NCI-H510A treated with DMSO at 0.1 percent for 48 hours (cell line): Measurements from ENCODE around the gene BTBD19.
"Not testable (repeated sequence)": the region's sequence is repeated elsewhere in the genome, so short reads cannot be mapped to it uniquely, and the experiment has no call there.

Source experiments
- DNase-seq: peaks from one replicate; lab custom pipeline; 2025; lab: John Stamatoyannopoulos, UW

BTBD19 gene

DNA sequence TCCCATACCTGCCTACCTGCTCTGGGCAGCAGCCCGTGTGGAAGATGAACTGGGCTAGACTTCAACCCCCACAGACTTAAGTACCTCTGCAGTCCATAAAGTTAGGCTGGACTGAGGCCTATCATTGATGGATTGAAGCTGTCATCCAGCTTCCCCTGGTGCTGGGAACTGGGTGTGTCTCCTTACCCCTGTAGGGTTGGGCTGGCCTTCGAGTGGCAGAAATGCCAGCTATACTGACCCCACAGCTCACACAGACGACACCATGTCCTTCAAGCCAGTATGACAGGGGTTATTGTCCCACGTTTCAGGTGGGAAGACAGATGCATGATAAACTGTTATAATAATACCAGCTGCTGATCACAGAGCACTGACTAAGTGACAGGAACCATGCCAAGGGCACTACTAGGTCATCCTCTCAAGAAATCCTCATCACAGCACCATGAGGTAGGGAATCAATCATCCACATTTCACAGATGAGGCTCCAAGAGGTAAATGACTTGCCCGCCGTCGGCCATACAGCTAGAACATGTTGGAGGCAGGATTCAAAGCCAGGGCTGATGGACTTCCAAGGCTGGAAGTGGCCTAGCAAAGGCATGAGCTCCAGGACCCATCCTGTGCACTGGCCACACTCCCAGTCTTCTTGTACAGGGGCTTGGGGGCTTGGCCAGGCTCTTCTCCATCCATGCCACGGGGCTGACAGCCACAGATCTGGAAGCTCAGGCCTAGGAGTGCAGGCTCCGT, 20.0 kb upstream of the BTBD19 start, which contains the start of gene BEST4:
Gene BEST4 (minus strand): TSS at position 51 of the 741 bp plus-strand sequence. CDS start 465 bp downstream, outside the sequence.
- no peak for DNase-seq

DNA sequence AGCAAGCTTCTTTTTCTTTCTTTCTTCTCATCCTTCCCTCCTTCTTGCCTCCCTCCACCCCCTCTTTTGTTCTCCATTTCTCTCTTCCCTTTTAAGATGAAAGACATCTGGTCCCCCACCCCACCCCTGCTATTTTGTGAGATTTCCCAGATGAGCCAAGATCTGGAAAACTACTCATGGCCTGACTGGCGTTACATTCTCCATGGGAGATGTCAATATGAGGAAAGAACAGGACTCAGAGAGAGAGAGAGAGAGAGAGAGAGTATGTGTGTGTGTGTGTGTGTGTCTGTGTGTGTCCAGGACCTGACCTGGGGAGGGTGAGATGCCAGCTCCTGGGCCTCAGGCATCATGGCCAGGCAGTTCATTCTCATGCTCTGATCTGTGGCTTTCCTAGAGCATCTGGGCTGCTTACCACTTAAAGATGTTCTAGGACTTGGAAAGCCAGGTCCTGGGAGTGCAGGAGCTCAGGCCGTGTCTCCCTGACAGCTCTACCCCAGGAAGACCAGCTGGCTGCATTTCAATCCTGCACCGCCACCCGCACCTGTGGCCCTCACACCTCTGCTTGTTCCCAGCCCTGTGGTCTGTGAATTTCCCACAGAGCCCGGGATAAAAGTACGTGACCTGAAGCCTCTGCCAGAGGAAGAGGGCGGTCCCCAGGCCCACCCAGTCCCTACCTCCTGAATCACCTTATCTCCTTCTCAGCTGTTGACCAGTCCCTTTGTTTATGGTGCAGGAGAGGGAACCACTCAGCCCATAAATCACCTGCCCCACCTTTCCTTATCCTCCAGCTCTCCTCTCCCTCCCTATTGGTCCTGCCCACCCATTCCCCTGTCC, 17.1 kb upstream of the BTBD19 start:
- DNase-seq, result no peak

DNA sequence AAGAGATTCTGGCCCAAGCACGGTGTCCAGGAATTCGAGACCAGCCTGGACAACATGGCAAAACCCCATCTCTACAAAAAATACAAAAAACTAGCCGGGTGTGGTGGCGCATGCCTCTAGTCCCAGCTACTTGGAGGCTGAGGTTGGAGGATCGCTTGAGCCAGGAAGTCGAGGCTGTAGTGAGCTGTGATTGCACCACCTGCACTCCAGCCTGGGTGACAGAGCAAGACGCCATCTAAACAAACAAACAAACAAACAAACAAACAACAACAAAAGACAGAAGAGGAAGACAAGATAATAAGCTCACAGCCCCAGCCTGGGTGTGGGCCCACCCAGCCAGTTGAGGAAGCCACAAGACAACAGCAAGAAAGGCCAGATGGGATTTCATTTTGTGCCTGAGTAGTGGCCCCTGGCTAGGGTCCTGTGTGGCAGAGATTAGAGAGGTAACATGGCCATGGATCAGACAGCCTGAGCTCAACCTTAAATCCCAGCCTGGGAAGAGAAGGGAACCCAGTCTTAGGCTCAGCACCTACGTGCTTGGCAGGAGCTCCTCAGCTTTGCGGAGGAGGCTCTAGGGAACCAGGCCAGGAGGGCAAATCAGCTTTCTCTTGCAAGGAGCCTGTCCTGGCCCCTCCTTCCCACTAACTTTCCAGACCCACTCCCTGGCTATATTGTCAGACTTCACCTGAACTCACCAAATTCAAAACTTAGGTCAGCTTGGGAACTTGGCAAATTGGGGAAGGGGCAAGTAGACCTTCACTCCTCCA, 15.4 kb upstream of the BTBD19 start:
- no peak for DNase-seq

DNA sequence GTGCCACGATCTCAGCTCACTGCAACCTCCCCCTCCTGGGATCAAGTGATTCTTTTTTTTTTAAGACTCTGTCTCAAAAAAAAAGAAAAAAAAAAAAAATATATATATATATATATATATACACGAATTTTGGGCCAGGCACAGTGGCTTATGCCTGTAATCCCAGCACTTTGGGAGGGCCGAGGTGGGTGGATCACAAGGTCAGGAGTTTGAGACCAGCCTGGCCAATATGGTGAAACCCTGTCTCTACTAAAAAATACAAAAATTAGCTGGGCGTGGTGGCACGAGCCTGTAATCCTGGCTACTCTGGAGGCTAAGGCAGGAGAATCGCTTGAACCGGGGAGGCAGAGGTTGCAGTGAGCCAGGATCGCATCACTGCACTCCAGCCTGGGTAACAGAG, 10.4 kb upstream of the BTBD19 start:
- DNase-seq, result not testable (repeated sequence)

DNA sequence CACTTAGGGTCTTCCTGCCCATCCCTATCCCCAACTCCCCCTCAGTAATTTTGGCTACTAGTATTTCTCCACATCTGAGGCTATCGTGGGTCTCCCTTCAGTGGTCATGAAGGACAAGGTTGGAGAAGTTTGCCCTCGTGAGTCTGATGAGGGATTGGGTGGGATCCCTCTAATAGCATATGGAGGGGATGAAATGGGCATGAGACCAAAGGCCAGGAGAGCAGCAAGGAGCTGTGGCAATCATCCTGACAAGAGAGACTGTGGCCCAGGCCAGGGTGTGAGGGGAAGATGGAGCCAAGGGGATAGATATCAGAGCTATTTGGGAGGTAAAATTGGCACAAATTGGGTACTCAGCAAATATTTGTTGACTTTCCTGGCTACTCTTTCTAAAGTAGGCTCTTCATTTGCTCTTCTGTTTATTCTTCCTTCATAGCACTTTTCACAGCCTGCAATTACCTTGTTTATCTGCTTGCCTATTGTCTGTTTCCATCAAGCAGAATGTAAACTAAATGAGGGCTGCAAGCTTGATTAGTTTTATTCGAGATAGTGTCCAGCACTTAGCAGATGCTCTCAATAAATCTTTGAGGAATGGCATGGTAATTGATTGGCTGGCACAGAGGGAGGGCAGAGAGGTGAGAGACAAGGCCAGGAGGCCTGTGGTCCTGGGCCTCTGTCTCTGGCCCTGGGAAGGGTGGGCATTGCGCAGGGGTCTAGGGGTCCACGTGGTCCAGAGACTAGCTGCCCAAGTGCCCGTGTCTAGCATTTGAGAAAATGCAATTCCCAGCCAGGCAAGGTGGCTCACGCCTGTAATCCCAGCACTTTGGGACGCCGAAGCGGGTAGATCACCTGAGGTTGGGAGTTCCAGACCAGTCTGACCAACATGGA, 9.6 kb upstream of the BTBD19 start:
- peak; percentile 62 for DNase-seq

DNA sequence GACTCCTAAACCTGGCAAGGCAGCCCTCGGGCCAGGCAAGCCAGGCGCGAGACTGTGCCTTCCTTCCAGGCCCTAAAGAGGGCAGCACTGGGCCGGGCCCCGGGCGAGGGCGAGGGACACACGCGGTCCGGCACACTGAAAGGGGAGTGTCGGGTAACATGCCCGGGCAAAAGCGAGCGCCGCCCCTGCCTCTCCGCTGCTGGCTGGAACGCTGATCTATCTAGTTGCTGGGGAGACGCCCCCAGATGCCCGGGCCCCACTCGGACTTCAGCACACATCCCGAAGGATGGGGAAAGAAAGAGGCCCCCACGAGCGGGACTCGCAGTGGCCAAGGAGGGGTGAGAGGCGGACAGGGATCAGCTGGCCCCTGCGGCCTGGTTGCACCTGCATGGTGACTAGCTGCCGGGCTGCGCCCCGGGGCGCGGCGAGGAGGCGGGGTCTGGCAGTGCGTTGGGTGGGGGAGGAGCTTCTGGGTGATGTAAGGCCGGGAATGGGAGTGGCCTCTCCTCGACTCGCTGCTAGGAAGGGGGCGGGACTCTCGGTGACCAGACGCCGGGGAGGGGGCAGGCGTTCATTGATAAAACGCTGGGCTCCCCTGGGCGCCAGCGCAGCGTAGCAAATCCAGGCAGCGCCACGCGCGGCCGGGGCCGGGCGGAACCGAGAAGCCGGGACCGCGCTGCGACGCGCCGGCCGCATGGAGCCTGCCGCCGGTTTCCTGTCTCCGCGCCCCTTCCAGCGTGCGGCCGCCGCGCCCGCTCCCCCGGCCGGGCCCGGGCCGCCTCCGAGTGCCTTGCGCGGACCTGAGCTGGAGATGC, 8.3 kb upstream of the BTBD19 start, which contains the start of gene PLK3:
Gene PLK3 (plus strand): TSS at position 608 of the 815 bp plus-strand sequence. CDS start 87 bp downstream, at position 695.
- peak; percentile 98 for DNase-seq

DNA sequence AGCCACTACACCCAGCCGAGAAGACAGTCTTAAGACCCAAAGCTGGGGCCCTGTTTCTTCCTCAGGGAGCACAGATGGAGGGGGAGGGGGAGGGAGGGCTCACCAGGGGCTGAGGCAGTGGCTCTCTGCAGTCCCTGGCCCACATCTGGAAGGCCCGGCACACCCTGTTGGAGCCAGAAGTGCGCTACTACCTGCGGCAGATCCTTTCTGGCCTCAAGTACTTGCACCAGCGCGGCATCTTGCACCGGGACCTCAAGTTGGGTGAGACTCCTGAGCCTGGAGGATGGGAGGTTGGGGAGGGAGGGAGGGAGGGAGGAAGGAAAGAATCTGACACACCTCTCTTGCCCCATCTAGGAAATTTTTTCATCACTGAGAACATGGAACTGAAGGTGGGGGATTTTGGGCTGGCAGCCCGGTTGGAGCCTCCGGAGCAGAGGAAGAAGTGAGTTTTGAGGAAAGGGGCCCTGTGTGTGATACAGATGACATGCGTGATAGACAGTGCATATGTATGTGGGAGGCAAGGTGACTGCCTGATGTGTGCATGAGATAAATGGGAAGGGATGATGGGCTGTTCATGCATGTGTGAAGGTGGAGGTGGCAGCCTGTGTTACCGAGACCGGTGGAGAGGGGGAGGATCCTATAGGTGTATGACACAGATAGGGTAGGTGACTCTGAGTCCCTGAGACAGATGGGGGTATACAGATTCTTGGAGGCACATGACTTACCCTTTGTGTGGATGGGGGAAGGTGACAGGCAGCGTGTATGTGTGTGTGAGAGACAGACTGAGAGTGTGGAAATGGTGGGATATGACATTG, 6.6 kb upstream of the BTBD19 start:
- no peak for DNase-seq

DNA sequence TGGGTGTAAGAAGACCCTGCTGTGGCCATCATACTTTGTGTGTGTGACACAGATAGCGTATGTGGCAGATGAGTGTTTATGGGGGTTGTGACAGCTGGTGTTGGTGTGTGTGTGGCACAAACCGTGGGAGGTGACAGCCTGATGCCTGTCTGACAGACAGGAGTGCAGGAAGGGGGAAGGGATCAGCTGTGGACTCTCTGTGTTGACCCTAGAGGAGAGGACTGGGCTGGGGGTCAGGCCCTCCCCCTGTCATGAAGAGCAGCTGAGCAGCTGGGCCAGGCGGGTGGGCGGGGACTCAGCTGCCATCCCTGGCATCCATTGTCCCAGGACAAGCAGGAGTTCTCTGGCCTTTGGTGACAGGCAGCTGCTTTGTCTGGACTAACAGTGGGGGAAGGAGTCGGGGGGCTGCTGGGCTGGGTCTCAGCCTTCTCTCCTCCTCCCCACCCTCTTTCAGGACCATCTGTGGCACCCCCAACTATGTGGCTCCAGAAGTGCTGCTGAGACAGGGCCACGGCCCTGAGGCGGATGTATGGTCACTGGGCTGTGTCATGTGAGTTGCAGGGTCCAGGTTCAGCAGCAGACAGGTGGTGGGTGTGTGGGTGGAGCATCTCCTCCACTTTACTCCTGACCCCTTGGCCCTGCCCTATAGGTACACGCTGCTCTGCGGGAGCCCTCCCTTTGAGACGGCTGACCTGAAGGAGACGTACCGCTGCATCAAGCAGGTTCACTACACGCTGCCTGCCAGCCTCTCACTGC, 5.8 kb upstream of the BTBD19 start:
- DNase-seq, result no peak

DNA sequence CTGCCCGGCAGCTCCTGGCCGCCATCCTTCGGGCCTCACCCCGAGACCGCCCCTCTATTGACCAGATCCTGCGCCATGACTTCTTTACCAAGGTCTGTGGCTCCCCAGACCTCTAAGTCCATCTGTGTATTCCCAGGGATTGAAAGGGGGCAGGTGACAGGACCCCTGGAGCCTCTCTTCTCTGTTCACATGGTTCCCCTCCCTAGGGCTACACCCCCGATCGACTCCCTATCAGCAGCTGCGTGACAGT, 5.3 kb upstream of the BTBD19 start:
- DNase-seq, result no peak

DNA sequence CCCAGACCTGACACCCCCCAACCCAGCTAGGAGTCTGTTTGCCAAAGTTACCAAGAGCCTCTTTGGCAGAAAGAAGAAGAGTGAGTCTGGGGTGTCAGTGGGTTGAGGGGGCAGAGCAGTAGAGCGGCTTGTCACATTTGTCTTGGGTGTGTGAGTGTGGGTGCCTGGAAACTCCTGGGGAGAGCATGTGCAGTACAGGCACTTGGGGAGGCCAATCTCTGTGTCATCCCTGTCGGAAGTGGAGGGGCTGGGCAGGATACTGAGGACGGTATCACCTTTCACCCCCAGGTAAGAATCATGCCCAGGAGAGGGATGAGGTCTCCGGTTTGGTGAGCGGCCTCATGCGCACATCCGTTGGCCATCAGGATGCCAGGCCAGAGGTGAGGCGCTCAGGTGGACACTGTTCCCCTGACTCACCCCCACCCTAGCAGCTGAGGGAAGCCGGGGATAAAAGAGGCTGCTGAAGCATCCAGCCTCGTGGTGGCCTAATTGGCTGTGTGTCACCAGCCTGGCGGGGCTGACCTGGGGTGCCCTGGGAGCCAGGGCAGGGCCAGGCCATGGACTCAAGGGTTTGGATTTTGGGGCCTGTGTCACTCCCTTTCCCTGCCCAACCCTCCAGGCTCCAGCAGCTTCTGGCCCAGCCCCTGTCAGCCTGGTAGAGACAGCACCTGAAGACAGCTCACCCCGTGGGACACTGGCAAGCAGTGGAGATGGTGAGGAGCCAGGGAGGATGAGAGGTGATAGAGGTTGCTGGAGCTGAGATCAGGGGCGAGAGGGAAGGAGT, 4.8 kb upstream of the BTBD19 start:
- no peak for DNase-seq

DNA sequence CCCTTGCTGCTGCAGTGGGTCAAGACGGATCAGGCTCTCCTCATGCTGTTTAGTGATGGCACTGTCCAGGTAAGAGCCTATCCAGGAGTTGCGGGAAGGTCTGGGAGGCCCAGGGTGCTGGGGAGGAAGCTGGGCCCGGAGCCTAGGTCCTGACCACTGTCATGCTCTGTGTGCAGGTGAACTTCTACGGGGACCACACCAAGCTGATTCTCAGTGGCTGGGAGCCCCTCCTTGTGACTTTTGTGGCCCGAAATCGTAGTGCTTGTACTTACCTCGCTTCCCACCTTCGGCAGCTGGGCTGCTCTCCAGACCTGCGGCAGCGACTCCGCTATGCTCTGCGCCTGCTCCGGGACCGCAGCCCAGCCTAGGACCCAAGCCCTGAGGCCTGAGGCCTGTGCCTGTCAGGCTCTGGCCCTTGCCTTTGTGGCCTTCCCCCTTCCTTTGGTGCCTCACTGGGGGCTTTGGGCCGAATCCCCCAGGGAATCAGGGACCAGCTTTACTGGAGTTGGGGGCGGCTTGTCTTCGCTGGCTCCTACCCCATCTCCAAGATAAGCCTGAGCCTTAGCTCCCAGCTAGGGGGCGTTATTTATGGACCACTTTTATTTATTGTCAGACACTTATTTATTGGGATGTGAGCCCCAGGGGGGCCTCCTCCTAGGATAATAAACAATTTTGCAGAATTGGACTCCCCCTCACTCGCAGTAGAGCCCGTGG, 2.9 kb upstream of the BTBD19 start:
- no peak for DNase-seq

DNA sequence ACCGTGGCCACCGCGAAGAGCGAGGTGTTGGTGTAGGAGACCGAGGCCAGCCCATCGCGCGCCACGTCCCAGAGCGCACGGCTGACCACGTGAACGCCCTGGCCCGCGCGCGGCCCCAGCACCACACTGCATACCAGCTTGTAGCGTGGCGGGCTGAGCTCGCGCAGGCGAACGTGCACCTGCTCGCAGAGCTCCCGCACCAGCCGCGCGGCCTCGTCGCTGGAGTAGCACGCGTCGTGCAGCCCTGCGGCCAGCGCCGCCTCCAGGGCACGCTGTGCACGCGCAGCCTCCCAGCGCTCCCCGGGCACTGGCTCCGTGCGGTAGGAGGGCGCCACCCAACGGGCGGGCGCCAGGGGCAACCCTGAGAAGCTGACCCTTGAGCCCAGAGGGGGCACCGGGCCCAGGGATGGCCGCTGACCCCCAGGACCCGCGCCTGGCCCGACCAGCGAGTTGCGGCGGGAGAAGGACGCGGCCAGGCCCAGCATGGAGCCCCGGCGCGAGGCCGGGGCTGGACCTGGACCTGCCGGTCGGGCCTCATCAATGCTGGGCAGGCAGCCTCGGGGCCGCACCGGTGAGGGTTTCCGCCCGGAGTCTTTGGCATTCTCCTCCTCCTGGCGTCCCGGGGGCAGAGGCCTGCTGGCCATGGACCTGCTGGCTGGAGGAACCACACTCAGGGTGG, 2.2 kb upstream of the BTBD19 start:
- DNase-seq, result no peak

DNA sequence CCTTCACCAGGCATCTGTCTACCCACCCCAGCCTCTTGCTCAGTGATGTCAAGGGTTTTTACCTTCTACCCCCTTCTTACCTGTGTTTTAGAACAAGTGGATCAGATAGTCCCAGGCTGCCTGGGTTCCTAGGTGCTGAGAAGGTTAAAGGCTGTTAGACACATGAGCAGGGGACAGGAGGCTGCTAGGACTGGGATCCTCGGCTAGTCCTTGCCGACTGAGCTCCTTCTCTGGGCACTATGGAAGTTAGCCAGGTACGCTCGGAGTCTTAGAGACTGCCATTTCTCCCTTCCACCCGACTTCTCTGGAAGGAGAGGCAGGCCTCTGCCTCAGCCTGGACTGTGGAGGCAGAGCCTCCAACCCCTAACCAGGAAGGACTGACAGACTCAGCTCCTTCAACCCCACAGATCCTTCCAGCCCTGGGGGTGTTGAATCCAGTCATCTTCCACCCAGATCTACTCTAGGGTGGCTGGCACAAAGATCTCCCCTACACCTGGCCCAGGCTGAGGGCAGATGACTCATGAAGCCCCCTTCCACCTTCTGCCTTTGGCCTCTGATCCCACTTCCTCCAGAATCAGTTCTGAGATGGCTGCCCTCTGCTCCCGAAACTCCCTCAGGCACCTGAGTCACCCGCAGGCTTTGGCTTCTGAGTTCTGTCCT, 1.5 kb upstream of the BTBD19 start, which contains the start of gene DYNLT4:
Gene DYNLT4 (minus strand): TSS at position 648 of the 660 bp plus-strand sequence. CDS start 683 bp downstream, outside the sequence.
- no peak for DNase-seq

DNA sequence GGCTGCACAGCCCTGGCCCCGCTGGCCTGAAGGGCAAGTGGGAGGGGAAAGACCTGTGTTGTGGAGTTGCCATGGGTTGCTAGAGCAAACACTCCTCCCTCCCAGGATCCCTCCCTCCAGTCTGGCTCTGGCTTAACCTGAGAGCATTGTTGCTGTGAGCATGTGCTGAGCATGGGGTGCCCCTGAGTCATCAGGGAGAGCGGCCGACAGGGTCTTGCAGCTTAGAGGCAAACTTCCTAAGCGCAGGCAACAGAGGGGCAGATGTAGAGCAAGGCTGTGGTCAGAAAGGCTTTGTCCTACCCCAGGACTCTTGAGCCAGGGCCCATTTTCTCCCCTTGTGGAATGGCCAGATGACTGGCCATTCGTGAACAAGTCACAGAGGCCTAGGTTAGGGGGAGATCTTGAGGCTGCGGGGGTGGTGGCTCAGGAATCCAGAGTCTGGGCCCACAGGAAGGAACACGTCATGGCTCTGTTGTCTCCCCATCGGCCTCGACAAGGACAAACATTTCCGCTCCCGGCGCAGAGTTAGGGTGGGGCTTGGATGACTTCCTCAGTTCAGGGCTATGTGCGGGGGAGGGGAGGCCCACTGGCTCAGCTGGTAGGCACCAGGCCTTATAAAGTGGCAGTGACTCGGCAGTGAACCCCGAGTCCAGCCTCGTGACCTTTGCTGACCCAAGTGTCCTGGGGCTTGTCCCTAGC, 810 bp upstream of the BTBD19 start:
- DNase-seq, result peak; percentile 90
